H1 (cell line): ENCODE results near the gene RBM19. TPM values are rescaled to one million over a fixed set of nuclear protein-coding genes. Genes with fewer than 3 reads are reported as not detected.

Experiments used
- CHD7 ChIP-seq: fragments of 300-600 bp; sonication (generic); IDR thresholded peaks from 2 replicates; pipeline ENCODE4 v1.7.1; 2012; ENCODE audit warnings: low read length, moderate library complexity, mild to moderate bottlenecking, inconsistent platforms; ENCODE audit not compliant: insufficient replicate concordance
- CTBP2 ChIP-seq: IDR thresholded peaks from 2 replicates; pipeline ENCODE4 v1.7.0; 2011; ENCODE audit warnings: borderline replicate concordance, mild to moderate bottlenecking, moderate library complexity, mixed read lengths, low read length; ENCODE audit not compliant: insufficient read depth, insufficient read length
- RXRA ChIP-seq: IDR thresholded peaks from 2 replicates; pipeline ENCODE4 v1.6.1; 2011; ENCODE audit warnings: low read depth, mild to moderate bottlenecking, low read length, moderate library complexity; ENCODE audit not compliant: insufficient read depth
- TAF1 ChIP-seq: IDR thresholded peaks from 2 replicates; pipeline ENCODE4 v1.6.1; 2011; ENCODE audit warnings: mild to moderate bottlenecking, low read depth, low read length
- polyA plus RNA-seq, 7 experiments: library from polyadenylated mRNA; depleted of rRNA in 3 of 7; stranded (reverse) in 5 of 7; unstranded in 2 of 7; fragments of >200 nt in 5 of 7; fragments of 200-250 nt in 2 of 7; gene quantifications; 1 replicate in 5 of 7; 2 replicates in 1 of 7; 4 replicates in 1 of 7; pipeline versions ENCODE4 v1.2.1 to v1.2.3, GENCODE V29; 2011 to 2013; ENCODE audit warnings: missing spikeins in 2 of 7, mixed read lengths in 2 of 7
- total RNA-seq: library from RNA; stranded (reverse); fragmentation: NEBNext Ultra II Directional; extraction: Animal tissue kit (Norgen Biotek cat#: 25700); gene quantifications from 2 replicates; pipeline ENCODE4 v1.2.1, GENCODE V29; 2021

RBM19 gene
- total and polyA plus RNA-seq, 2 of the 8 experiments (the other 6 are each of a cell fraction or from before 2014, with no cell fraction given), result 23.4 to 61.9 TPM

- no peak for TF ChIP-seq CHD7
- TF ChIP-seq RXRA, result no peak
- no peak for TF ChIP-seq TAF1
- TF ChIP-seq CTBP2, result no peak
Measured at GRCh38 chr12:113776536-113776935, 189.6 kb downstream of the RBM19 start (continued).
